ENCODE measurements around the gene FAM187B.
"Not testable (repeated sequence)": the region's sequence is repeated elsewhere in the genome, so short reads cannot be mapped to it uniquely, and the experiment has no call there.

The FAM187B gene

DNA sequence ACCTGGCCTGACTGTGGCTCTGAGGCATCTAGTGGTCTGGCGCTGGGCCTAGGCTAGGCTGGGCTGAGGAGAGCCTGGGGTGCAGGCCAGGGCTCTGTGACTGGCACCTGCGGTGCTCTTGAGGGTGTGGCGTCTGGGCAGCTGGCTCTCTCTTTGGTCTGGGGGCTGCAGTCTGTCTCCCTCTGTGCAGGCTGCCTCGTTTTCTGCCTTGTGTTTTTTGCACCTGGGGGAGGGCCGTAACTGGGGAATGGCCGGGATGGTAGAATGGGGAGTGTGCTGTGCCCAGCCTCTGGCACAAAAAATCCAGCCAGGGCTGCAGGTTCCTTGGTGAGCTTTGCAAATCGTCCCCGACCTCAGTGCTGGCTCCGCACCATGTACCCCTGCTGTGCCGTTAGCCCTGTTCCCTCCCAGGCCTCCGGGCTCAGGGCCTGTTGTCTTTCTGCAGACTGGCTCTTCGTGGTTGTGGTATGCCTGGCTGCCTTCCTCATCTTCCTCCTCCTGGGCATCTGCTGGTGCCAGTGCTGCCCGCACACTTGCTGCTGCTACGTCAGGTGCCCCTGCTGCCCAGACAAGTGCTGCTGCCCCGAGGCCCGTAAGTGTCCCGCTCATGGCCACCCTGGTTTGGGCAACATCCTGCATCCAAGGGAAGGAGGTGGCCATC, 33.7 kb upstream of the FAM187B start:
- DNase-seq (ENCODE audit: extremely low read depth in 1 of 2, low read depth in 1 of 2) = no peak

DNA sequence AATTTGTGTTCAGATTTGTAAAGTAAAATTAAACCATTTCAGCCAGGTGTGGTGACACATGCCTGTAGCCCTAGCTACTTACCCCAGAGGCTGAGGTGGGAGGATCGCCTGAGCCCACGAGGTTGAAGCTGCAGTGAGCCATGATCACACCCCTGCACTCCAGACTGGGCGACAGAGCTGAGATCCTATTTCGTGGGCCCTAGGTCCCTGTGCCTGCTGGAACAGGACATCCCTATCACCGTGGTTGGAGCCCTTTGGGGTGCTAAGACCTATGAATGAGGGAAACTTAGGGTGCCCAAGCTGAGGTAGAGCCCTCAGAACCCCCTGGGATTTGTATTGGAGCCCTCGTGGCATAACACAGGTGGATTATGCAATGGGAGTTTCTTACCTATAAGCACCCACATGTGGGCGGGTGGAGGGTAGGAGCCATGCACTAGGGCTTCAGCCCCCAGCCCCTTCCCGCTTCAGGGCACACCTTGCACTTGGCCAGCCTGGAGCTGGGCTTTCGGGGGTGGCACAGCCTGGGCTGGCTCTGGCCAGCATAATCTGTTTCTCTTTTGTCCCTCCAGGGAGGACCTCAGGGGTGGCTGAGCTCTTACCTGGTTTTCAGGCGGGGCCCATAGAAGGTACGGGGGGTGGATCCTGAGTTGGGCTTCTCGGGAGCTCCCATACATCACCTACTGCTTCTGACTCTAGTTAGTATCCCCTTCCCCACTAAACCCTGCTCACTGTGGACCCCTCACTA, 33.0 kb upstream of the FAM187B start:
- DNase-seq (ENCODE audit: extremely low read depth in 1 of 2, low read depth in 1 of 2) = no peak

DNA sequence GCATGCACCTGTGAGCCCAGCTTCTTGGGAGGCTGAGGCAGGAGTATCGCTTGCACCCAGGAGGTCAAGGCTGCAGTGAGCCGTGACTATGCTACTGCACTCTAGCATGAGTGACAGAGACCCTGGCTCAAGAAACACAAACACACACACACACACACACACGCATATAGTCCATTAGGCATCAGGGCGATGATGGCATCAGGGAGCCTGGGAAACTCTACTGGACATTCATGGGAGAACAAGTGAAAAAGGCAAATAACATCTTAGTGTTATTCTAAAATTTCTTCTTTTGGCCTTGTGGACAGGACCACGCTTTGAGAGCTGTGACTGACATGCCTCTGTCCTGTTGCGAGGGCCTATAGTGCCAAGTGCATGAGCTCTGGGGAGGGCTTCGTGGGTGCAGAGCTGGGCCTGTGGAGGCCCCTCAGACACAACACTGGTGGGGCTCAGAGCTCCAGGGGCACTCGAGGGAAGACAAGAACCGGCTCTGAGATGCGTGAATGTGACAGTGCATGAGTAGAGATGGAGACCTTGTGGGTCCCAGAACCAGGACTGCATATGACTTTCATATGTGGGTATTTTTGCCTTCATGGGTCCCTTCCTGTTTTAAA, 32.3 kb upstream of the FAM187B start:
- no peak for DNase-seq (ENCODE audit: extremely low read depth in 1 of 2, low read depth in 1 of 2)

DNA sequence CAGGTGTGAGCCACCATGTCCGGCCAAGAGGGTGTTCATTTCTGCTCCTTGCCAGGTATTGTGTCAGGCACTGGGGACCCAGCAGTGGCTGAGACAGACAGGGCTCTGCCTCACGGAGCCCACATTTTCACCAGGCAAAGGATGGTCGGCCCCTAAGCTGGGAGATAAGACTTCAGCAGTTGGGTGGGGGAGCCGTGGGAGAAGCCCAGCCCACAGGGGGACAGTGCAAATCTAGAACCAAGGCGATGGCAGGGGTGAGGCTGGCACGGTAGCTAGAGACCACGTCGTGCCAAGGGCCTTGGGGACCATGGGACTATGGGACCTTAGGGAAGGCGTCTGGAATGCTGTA, 28.5 kb upstream of the FAM187B start:
- no peak for DNase-seq (ENCODE audit: extremely low read depth in 1 of 2, low read depth in 1 of 2)

DNA sequence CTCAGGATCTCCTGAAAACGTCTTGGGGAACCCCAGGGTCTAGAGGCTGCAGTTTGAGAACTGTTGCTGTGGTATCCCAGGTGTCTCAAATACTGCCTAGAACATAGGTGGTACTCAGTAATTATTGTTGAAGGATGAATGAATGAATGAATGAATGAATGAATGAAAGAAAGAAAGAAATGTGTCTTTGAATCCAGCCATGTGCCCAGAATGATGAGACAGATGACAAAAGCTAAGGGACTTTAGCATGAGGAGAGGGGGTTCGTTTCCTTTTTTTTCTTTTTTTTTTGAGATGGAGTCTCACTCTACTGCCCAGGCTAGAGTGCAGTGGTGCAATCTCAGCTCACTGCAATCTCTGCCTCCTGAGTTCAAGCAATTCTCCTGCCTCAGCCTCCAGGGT, 28.0 kb upstream of the FAM187B start:
- no peak for DNase-seq (ENCODE audit: extremely low read depth in 1 of 2, low read depth in 1 of 2)

DNA sequence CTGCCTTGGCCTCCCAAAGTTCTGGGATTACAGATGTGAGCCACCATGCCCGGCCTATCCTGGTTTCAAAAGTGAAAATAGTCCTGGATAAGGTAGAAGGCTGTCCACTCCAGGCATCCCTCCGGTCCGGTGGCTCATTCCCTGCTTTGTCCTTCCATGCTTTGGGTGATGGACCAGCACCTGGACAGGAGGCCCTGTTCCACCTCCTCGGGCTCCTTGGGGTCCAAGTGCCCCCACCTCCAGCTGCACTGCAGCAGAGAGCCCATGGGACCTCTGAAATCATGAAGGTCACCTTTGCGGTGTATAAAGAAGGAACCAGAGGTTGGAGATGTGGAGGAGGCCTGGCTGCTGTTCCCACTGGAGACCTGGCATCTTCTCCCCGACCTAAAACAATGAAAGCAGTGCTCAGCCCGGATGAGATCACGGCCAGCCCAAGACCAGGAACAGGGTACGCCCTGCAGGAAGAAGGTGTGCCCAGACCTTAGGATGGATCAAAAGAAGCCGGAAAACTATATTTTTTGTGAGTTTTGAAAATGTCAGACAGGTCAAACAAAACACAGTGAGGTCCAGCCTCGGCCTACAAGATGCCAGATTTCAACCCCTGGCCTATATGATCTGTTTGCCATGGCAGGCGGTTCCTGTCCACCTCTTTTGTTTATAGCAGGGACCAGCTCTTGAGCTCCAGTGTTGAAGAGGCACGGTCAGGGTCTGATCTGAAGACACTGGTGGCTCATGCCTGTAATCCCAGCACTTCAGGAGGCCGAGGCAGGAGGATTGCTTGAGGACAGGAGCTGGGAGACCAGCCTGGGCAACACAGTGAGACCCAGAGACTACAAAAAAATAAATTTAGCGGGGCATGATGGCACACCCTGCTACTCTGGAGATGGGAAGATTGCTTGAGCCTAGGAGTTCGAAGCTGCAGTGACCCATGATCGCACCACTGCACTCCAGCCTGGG, 26.1 kb upstream of the FAM187B start:
- no peak for DNase-seq (ENCODE audit: extremely low read depth in 1 of 2, low read depth in 1 of 2)

DNA sequence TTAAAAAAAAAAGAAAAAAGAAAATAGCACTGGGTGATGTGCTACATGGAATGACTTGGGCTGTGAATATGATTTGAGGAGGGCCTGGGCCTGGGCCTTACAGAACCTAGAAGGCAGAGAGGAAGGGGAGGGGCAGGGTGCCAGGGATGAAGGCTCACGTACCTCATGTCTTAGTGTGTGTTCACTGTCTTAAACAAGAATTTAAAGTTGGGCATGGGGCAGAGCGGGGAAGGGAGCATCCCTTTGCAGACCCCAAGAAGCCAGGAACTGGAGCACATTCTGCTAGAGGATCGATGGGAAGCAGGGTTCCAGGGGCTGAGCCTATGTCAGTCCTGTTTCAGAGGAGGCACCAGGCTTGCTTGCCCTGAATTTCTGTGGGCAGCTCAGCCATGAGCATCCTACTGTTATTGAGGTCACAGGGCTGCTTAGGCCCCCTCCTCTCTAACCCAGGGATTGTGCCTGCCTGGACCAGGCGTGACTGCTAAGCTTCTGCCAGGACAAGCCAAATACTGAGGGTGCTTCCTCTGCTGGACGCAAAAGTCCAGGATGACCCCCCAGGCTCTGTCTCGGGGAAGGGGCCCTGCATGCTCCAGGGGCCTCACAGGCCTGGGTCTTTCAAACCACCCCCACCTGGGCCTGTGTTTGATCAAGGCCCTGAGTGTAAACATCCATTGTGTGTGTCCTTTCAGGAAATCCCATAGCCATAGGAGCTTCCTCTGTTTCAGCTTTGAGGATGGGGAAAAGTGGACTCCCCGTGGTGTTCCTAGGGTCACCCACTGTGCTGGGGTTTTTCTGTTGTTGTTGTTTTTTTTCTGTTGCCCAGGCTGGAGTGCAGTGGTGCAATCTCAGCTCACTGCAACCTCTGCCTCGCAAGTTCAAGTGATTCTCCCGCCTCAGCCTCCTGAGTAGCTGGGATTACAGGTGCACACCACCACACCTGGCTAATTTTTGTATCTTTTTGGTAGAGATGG, 25.1 kb upstream of the FAM187B start:
- DNase-seq (ENCODE audit: extremely low read depth in 1 of 2, low read depth in 1 of 2) = no peak

DNA sequence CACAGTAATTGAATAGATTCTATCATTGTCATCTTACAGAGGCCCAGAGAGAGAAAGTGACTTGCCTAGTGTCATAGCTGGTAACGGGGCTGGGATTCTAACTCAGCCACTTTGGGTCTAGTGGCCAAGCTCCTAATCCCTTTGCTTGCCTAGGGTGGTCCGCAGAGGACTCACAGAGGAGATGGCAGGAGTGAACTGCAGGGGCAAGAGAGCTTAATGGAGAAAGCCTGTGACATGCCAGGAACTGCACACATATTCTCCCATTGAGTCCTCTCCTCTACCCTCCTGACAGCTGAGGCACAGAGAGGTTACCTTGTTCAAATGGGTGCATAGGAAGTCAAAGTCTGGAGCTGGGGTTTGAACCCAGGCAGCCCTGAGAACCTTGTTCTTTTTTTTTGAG, 22.9 kb upstream of the FAM187B start:
- DNase-seq (ENCODE audit: extremely low read depth in 1 of 2, low read depth in 1 of 2) = no peak

DNA sequence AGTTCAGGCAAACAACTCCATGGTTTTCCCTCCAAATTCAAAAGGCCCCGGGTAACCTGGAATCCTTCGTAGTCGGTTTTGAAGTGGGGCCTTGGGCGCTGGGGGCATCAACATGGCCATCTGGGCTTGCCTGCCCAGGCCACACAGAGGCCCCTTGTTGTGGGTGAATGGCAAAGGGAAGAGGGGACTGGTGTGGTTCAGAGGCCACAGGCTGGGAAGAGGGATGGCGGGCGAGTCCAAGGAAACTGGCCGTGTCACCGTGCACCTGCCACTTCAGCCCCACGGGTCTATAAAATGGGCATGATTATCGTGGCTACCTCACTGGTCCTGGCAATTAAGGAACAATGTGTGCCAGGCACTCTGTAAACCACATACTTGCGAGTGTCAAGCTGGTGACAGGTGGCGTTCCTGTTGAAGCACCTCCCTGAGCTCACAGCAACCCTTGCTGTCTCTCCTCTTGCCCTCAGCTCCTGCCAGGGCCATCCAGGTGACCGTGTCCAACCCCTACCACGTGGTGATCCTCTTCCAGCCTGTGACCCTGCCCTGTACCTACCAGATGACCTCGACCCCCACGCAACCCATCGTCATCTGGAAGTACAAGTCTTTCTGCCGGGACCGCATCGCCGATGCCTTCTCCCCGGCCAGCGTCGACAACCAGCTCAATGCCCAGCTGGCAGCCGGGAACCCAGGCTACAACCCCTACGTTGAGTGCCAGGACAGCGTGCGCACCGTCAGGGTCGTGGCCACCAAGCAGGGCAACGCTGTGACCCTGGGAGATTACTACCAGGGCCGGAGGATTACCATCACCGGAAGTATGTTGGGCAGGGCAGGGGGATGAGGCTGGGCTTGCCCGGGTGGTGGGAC, 21.5 kb upstream of the FAM187B start:
- DNase-seq (ENCODE audit: extremely low read depth in 1 of 2, low read depth in 1 of 2) = no peak

DNA sequence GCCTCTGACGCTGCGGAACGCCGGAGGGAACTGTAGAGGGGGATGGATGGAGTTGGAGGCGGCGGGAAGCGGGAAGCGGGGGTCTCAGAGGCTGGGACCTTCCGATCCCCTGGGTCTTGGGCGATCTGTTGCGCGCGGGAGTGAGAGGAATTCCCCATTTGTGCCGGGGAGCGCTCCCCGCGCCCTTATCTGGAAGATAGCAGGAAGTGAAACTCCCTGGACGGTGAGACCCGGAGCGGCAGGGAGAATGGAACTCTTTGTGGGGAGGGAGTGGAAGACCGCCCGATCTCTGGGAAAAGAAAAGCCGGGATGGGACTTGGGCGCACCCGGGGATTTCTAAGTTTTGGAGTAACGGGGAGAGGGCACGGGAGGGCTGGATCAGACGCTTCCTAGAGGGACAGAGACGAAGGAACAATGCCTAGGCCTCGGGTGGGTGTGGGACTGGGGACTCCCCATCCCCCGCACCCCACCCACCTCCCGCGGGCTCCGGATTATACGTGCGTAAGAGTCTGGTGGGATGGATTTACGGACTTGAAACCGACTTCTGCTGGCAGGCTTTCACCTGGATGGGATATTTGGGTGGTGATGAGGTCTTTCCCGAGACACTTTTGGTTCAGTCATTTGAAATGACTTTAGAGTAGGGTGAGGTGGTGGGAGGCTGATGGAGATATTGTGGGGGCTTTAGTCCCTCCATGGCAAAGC, 20.8 kb upstream of the FAM187B start:
- no peak for DNase-seq (ENCODE audit: extremely low read depth in 1 of 2, low read depth in 1 of 2)

DNA sequence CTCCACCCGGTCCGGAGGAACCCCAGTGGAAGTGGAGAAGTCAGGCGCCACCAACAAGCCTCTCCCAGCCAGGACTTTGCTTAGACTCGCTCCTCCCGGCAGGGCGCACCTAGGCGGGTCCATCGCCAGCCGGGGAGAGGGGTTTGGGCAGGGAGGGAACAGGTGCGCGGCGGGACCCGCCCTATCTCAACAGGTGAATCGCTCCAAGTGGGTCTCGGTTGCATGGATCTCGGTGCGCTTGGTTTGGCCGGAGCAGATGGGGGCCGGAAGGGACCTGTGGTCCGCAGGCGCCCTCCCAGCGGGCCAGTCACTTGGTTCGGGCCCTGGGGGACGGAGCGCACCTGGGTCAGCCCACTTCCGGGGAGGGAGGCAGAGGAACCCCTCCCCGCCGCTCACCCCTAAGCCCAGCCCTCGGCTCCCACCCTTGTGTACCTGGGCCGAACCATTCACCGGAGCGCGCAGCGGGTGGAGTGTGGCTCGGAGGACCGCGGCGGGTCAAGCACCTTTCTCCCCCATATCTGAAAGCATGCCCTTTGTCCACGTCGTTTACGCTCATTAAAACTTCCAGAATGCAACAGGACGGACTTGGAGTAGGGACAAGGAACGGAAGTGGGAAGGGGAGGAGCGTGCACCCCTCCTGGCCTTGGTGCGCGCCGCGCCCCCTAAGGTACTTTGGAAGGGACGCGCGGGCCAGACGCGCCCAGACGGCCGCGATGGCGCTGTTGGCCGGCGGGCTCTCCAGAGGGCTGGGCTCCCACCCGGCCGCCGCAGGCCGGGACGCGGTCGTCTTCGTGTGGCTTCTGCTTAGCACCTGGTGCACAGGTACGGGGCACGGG, 20.0 kb upstream of the FAM187B start, which contains the start of gene LSR:
Gene LSR (plus strand): TSS at position 693 of the 836 bp plus-strand sequence. CDS start 21 bp downstream, at position 714.
- DNase-seq (ENCODE audit: extremely low read depth in 1 of 2, low read depth in 1 of 2) = peak; percentile 30 to 75

DNA sequence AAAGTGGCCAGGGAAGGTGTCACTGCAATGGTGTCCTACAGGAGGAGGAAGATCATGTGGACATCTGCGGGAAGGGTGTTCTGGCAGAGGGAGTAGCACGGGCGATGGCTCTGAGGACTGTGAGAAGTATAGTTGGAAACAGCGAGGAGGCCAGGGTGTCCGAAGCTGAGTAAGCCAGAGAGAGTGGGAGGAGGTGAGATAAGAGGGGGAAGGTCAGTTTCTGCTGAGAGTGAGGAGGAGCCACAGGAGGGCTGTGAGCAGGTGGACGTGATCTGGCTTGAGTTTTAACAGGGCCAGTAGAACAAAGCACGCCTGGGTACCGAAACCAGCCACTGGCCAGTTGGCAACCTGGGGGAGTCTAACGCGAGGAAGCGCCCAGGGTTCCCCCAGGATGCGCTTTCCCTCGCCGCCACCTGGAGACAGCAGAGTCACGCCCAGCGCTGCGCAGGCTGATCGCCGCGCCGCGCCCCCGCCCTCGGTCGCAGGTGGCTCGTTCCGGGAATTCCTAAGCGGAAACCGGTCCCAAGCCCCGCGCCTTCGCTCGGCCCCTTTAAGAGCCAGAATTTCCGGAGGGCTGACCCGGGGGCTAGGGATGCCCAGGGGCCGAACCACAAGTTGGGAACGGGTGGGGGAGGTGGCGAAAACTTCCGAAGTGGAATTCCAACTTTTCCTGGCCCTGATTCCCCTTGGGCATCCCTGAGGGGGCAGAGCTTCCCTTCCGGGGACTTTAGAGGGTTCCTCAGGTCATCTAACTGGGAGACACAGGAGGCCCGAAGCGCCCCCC, 19.2 kb upstream of the FAM187B start:
- peak in 1 of 2 donors; percentile 24 for DNase-seq (ENCODE audit: extremely low read depth in 1 of 2, low read depth in 1 of 2)

DNA sequence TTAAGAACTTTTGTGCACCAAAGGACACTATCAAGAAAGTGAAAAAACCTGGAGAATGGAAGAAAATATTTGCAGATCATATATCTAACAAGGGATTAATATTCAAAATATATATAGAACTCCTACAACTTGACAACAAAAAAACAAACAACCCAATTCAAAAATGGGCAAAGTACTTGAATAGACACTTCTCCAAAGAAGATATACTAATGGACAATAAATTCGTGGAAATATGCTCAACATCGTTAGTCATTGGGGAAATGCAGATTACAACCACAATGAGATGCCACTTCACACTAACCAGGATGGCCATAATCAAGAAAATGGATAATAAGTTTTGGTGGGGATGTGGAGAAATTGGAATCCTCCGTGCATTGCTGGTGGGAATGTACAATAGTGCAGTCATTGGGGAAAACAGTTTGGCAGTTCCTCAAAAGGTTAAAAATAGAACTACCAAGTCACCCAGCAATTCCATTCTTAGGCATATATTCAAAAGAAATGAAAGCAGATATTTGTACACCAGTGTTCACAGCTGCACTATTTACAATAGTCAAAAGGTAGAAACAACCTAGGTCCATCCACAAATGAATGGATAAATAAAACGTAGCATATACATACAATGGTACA, 18.0 kb upstream of the FAM187B start:
- no peak for DNase-seq (ENCODE audit: extremely low read depth in 1 of 2, low read depth in 1 of 2)

DNA sequence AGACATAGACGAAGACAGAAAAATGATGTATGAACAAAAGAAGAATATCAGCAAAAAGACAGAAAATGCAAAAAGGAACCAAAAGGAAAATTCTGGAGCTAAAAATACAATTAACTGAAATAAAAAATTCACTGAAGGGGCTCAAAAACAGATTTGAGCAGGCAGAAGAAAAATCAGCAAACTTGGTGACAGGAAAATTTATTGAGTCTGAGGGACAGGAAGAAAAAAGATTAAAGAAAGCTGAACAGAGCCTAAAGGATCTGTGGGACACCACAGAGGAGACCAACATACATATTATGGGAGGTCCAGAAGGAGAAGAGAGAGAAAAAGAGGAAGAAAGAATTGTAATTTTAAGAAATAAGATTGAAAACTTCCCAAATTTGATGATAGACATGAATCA, 12.9 kb upstream of the FAM187B start:
- no peak for DNase-seq (ENCODE audit: extremely low read depth in 1 of 2, low read depth in 1 of 2)

DNA sequence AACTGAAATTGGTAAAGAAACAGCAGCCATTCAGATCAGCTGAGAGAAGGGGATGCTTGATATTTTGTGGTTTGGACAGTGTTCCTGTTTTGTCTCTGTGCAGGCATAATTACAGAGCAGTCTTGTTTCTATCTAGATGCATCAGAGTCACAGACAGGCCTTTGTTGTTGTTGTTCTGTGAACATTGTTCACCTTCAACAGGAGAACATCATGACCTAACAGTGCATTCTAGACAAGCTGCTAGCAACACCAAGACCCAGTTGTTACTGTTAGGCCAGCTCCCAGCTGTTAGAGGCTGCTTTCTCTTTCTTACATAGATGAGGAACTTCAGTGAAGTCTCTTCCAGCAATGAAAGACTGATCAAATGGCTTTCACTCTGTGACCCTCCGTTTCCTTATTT, 11.8 kb upstream of the FAM187B start:
- DNase-seq (ENCODE audit: extremely low read depth in 1 of 2, low read depth in 1 of 2) = no peak

DNA sequence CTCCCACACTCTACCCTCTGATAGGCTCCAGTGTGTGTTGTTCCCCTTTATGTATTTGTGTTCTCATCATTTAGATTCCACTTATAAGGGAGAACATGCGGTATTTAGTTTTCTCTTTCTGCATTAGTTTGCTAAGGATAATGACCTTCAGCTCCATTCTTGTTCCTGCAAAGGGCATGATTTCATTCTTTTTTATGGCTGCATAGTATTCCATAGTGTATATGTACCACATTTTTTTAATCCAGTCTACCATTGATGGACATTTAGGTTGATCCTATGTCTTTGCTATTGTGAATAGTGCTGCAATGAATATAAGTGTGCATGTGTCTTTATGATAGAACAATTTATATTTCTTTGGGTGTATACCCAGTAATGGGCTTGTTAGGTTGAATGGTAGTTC, 11.1 kb upstream of the FAM187B start:
- not testable (repeated sequence) for DNase-seq (ENCODE audit: extremely low read depth in 1 of 2, low read depth in 1 of 2)

All from stimulated activated CD8-positive, alpha-beta memory T cell treated with anti-CD3 and anti-CD28 coated beads, Interleukin-7, amount 100 ng/mL, for 48 hours (primary cell).